GM23248 (cell line): Measurements from ENCODE around the gene FAM114A2. TPM values are rescaled to one million over a fixed set of nuclear protein-coding genes. Genes with fewer than 3 reads are reported as not detected.

Experiments
- DNase-seq: peaks from one replicate; pipeline ENCODE4 v3.0.0-alpha.2; 2015
- H2AFZ ChIP-seq: fragments of 200-600 bp; sonication (generic); 2 replicates; pipeline ENCODE4 v1.6.1; 2016; ENCODE audit warnings: antibody characterized with exemption
- H3F3A ChIP-seq: fragments of 200-600 bp; sonication (generic); 2 replicates; pipeline ENCODE4 v1.6.1; 2016; ENCODE audit warnings: mild to moderate bottlenecking, antibody characterized with exemption, mixed run types; ENCODE audit not compliant: insufficient read depth
- H3K27ac ChIP-seq: fragments of 200-600 bp; sonication (generic); 2 replicates; pipeline ENCODE4 v1.5.1; 2016; ENCODE audit warnings: mild to moderate bottlenecking
- H3K27me3 ChIP-seq: fragments of 200-600 bp; sonication (generic); replicated peaks from 2 replicates; pipeline ENCODE4 v1.6.1; 2016; ENCODE audit warnings: mild to moderate bottlenecking; ENCODE audit not compliant: insufficient read depth
- H3K36me3 ChIP-seq: fragments of 200-600 bp; sonication (generic); 2 replicates; pipeline ENCODE4 v1.6.1; 2016; ENCODE audit warnings: low read depth, mild to moderate bottlenecking
- H3K4me1 ChIP-seq: fragments of 200-600 bp; sonication (generic); 2 replicates; pipeline ENCODE4 v1.6.1; 2016; ENCODE audit warnings: mild to moderate bottlenecking; ENCODE audit not compliant: insufficient read depth
- H3K4me2 ChIP-seq: fragments of 200-600 bp; sonication (generic); one replicate; pipeline ENCODE4 v1.6.1; 2016; ENCODE audit warnings: mild to moderate bottlenecking; ENCODE audit not compliant: unreplicated experiment
- H3K4me3 ChIP-seq: fragments of 200-600 bp; sonication (generic); 2 replicates; pipeline ENCODE4 v1.5.1; 2016; ENCODE audit warnings: mild to moderate bottlenecking
- H3K79me2 ChIP-seq: fragments of 200-600 bp; sonication (generic); 2 replicates; pipeline ENCODE4 v1.6.1; 2016; ENCODE audit warnings: mild to moderate bottlenecking; ENCODE audit not compliant: insufficient read depth
- H3K9ac ChIP-seq: fragments of 200-600 bp; sonication (generic); 2 replicates; pipeline ENCODE4 v1.6.1; 2016; ENCODE audit warnings: mild to moderate bottlenecking
- H3K9me2 ChIP-seq: fragments of 200-600 bp; sonication (generic); 2 replicates; pipeline ENCODE4 v1.6.1; 2016; ENCODE audit warnings: mixed run types, mild to moderate bottlenecking, moderate library complexity; ENCODE audit not compliant: insufficient read depth
- H3K9me3 ChIP-seq: fragments of 200-600 bp; sonication (generic); one replicate; pipeline ENCODE4 v1.6.1; 2017; ENCODE audit warnings: low read depth
- H4K20me1 ChIP-seq: fragments of 200-600 bp; sonication (generic); 2 replicates; pipeline ENCODE4 v1.6.0; 2016; ENCODE audit not compliant: insufficient read depth
- EZH2 ChIP-seq: fragments of 200-600 bp; sonication (generic); IDR thresholded peaks from 2 replicates; pipeline ENCODE4 v1.6.1; 2018; ENCODE audit warnings: antibody characterized with exemption, mild to moderate bottlenecking; ENCODE audit not compliant: insufficient read depth, poor library complexity, severe bottlenecking
- EZH2phosphoT487 ChIP-seq: fragments of 200-600 bp; sonication (generic); IDR thresholded peaks from 2 replicates; pipeline ENCODE4 v1.6.1; 2018; ENCODE audit warnings: antibody characterized with exemption, moderate library complexity, mild to moderate bottlenecking, low read depth; ENCODE audit not compliant: insufficient read depth
- WGBS, 2 experiments: methylation state at CpG; one replicate each; pipeline ENCODE4 v1.1.6; 2015 to 2017; ENCODE audit warnings: low lambda C conversion rate in 2 of 2, low coverage in 1 of 2; ENCODE audit errors: missing lambda C conversion rate in 2 of 2; 5-methylcytosine and 5-hydroxymethylcytosine counted together
- in situ Hi-C: fragments of 300-500 bp; cut with MboI; formaldehyde crosslinking; loops from 2 replicates; pipeline ENCODE4 v1.15.0; 2020
- polyA plus RNA-seq: library from polyadenylated mRNA; unstranded; fragments of >200 nt; fragmentation: Nextera tagmentation; extraction: Ambion mirVana; gene quantifications from 2 replicates; pipeline ENCODE4 v1.2.1, GENCODE V29; 2016
- total RNA-seq: library from RNA; depleted of rRNA; stranded (reverse); fragments of >200 nt; shearing (Covaris generic); gene quantifications from 2 replicates; pipeline ENCODE4 v1.2.3, GENCODE V29; 2014; rRNA removed

Gene FAM114A2
- total and polyA plus RNA-seq, 2 experiments from 2014 or later: 20.2 to 27.0 TPM

DNA sequence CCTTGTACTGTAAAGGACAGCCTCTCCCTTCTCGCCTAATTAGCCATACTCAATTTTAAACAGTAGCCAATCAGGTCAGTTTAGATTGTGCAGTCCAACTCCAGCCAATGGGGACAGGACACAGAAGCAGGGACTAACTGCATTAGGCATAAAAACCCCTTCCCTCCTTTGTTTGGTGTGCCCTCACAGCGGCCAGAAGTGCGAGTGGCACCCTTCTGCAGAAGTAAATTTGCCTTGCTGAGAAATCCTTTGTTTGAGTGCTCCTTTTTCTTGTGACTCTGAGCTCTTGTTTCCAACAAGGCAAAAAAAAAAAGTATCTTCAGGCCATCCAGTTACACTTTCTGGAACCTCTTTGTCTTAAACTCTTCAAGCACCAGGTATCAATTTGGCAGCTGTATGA, 97.4 kb downstream of the FAM114A2 start:
- H4K20me1 ChIP-seq: no peaks in the 10 kb centered on the region
- no peak overlapping the region for H2AFZ ChIP-seq
- H3K4me1 ChIP-seq: peaks cover 4% of the 10 kb centered on the region; the same call in 1 of the 2 replicates
- H3K4me3 ChIP-seq: no peak overlapping the region
- H3K27ac ChIP-seq: no peak overlapping the region
- H3K36me3 ChIP-seq: no peaks in the 10 kb centered on the region
- WGBS, 2 experiments: 32% methylated on average over 3 of the region's 3 CpGs
- H3K4me2 ChIP-seq: no peak overlapping the region
- no peak for TF ChIP-seq EZH2phosphoT487
- no peak for TF ChIP-seq EZH2
- DNase-seq: no peak
- in situ Hi-C loops: no loop called here
- H3F3A ChIP-seq: no peaks in the 10 kb centered on the region; the same call in 1 of the 2 replicates
- no peak overlapping the region for H3K9ac ChIP-seq
- no peaks in the 10 kb centered on the region for H3K9me2 ChIP-seq
- no peaks in the 10 kb centered on the region for H3K79me2 ChIP-seq
- H3K27me3 ChIP-seq: no peaks in the 10 kb centered on the region
- peaks cover 4% of the 10 kb centered on the region for H3K9me3 ChIP-seq

Other genes with a start within 250 kb of the FAM114A2 start
- 88.8 and 110 TPM in 2 replicates for gene MFAP3, start 57 bp upstream of the FAM114A2 start, total RNA-seq
- gene MFAP3, start 57 bp upstream of the FAM114A2 start, polyA plus RNA-seq: 20.5 and 22.5 TPM in 2 replicates
- gene GALNT10, start 151.8 kb upstream of the FAM114A2 start, total RNA-seq: 65.4 and 67.9 TPM in 2 replicates
- 23.3 and 28.2 TPM in 2 replicates for gene GALNT10, start 151.8 kb upstream of the FAM114A2 start, polyA plus RNA-seq